HCT116 (cell line): ENCODE data around the gene GBGT1. TPM values are rescaled to one million over a fixed set of nuclear protein-coding genes. Genes with fewer than 3 reads are reported as not detected.
A peak's percentile ranks its signal among the peaks of the same experiment; 100 is the strongest.

Experiments used
- ATAC-seq: fragments of 200-7000 bp; cut with Tn5 transposase; 2 replicates; pipeline ENCODE4 v1.9.1; 2020; ENCODE audit warnings: mild to moderate bottlenecking, moderate library complexity
- BruUV-seq: library from RNA; stranded (reverse); fragments of 400-500 nt; replicated peaks from 2 replicates; lab custom pipeline; 2021; lab: Mats Ljungman, UMichigan
- CTCF ChIA-PET: fragments of 300-600 bp; sonication (Branson Sonifier 250); formaldehyde crosslinking; loops from one replicate; lab custom pipeline; 2021; ENCODE audit warnings: antibody characterized with exemption; lab: Charles Lee
- POLR2A ChIA-PET: fragments of 300-600, 350-600 bp; sonication (Branson Sonifier 250); formaldehyde crosslinking; loops from one replicate; lab custom pipeline; 2021; ENCODE audit warnings: antibody characterized with exemption; lab: Charles Lee
- RAD21 ChIA-PET, 2 experiments: fragments of 300-600 bp; sonication (Branson Sonifier 250); formaldehyde crosslinking; loops; one replicate each; lab custom pipeline; 2023; ENCODE audit warnings: low total read pairs in 2 of 2; ENCODE audit not compliant: uncharacterized antibody in 2 of 2, unreplicated experiment in 2 of 2, low non-redundant PET in 1 of 2; lab: Charles Lee
- DNase-seq: peaks from one replicate; pipeline ENCODE4 v3.0.0-alpha.2; 2010; ENCODE audit warnings: low read depth, low spot score
- H2AFZ ChIP-seq: fragments of 200-600 bp; shearing (Covaris generic), sonication (generic); 2 replicates; pipeline ENCODE4 v1.6.1; 2017; ENCODE audit warnings: low read depth, mixed run types, mixed read lengths, antibody characterized with exemption, low read length; ENCODE audit not compliant: poor library complexity, severe bottlenecking
- H3K27ac ChIP-seq: 2 replicates; pipeline ENCODE4 v1.5.1; 2012; ENCODE audit warnings: low read depth, low read length
- H3K27me3 ChIP-seq: fragments of 200-600 bp; sonication (generic); 2 replicates; pipeline ENCODE4 v1.6.1; 2016; ENCODE audit warnings: mixed run types, low read length, mixed read lengths; ENCODE audit not compliant: insufficient read depth
- H3K36me3 ChIP-seq, 2 experiments: fragments of 200-500 bp in 1 of 2; fragments of 200-600 bp in 1 of 2; sonication (Bioruptor generic) in 1 of 2; sonication (generic) in 1 of 2; 2 replicates each; pipeline versions ENCODE4 v1.5.1 to v1.6.1; 2014 to 2016; ENCODE audit warnings: low read length in 2 of 2, inconsistent platforms in 1 of 2, mixed read lengths in 1 of 2, mixed run types in 1 of 2; ENCODE audit not compliant: insufficient read depth in 2 of 2, control insufficient read depth in 1 of 2
- H3K4me1 ChIP-seq, 2 experiments: fragments of 200-600 bp in 1 of 2; sonication (generic) in 1 of 2; 2 replicates each; pipeline versions ENCODE4 v1.5.1 to v1.6.1; 2012 to 2017; ENCODE audit warnings: low read length in 2 of 2, inconsistent platforms in 1 of 2, mild to moderate bottlenecking in 1 of 2, mixed read lengths in 1 of 2, mixed run types in 1 of 2, moderate library complexity in 1 of 2; ENCODE audit not compliant: insufficient read depth in 2 of 2, control insufficient read depth in 1 of 2
- H3K4me2 ChIP-seq: fragments of 200-600 bp; sonication (generic); 2 replicates; pipeline ENCODE4 v1.6.1; 2017; ENCODE audit warnings: mixed run types, low read length, mixed read lengths
- H3K4me3 ChIP-seq, 2 experiments: fragments of 200-600 bp in 1 of 2; sonication (generic) in 1 of 2; replicated peaks in 1 of 2; 2 replicates each; pipeline ENCODE4 v1.5.1; 2011 to 2016; ENCODE audit warnings: low read length in 2 of 2, control low read depth in 1 of 2, low read depth in 1 of 2, mild to moderate bottlenecking in 1 of 2, mixed read lengths in 1 of 2, mixed run types in 1 of 2
- H3K79me2 ChIP-seq: fragments of 200-600 bp; sonication (generic); 2 replicates; pipeline ENCODE4 v1.6.1; 2017; ENCODE audit warnings: mild to moderate bottlenecking, mixed run types, low read length, moderate library complexity, mixed read lengths; ENCODE audit not compliant: insufficient read depth
- H3K9ac ChIP-seq: fragments of 200-600 bp; sonication (generic); 2 replicates; pipeline ENCODE4 v1.6.1; 2016; ENCODE audit warnings: low read length, mixed read lengths
- H3K9me2 ChIP-seq: fragments of 200-600 bp; sonication (generic), shearing (Covaris generic); 2 replicates; pipeline ENCODE4 v1.6.1; 2017; ENCODE audit warnings: mixed run types, mild to moderate bottlenecking, moderate library complexity; ENCODE audit not compliant: insufficient read depth
- H3K9me3 ChIP-seq, 2 experiments: fragments of 200-500 bp in 1 of 2; fragments of 200-600 bp in 1 of 2; sonication (Bioruptor generic) in 1 of 2; sonication (generic) in 1 of 2; 2 replicates each; pipeline ENCODE4 v1.6.1; 2014 to 2017; ENCODE audit warnings: low read length in 2 of 2, mixed read lengths in 2 of 2, inconsistent platforms in 1 of 2, low read depth in 1 of 2, mild to moderate bottlenecking in 1 of 2, mixed run types in 1 of 2, moderate library complexity in 1 of 2; ENCODE audit not compliant: control insufficient read depth in 1 of 2, insufficient read depth in 1 of 2
- H4K20me1 ChIP-seq: fragments of 200-600 bp; sonication (generic), shearing (Covaris generic); 2 replicates; pipeline ENCODE4 v1.6.1; 2017; ENCODE audit warnings: mixed run types, mild to moderate bottlenecking, moderate library complexity; ENCODE audit not compliant: insufficient read depth
- CBX3 ChIP-seq: IDR thresholded peaks from 2 replicates; pipeline ENCODE4 v1.6.1; 2012; ENCODE audit warnings: low read depth
- CTCF ChIP-seq, 3 experiments: fragments of 200-600 bp in 1 of 3; sonication (generic) in 1 of 3; IDR thresholded peaks in 2 of 3; conservative IDR thresholded peaks in 1 of 3; 2 replicates each; pipeline ENCODE4 v1.5.1; 2012 to 2017; ENCODE audit warnings: low read depth in 2 of 3, low read length in 2 of 3, antibody characterized with exemption in 1 of 3, borderline replicate concordance in 1 of 3, control low read depth in 1 of 3, mild to moderate bottlenecking in 1 of 3, mixed read lengths in 1 of 3, mixed run types in 1 of 3, moderate library complexity in 1 of 3; ENCODE audit not compliant: insufficient read depth in 1 of 3
- EGR1 ChIP-seq: IDR thresholded peaks from 2 replicates; pipeline ENCODE4 v1.6.1; 2012; ENCODE audit warnings: low read depth
- ELF1 ChIP-seq: IDR thresholded peaks from 2 replicates; pipeline ENCODE4 v1.6.1; 2012; ENCODE audit warnings: low read depth, borderline replicate concordance
- EZH2phosphoT487 ChIP-seq: fragments of 200-600 bp; IDR thresholded peaks from 2 replicates; pipeline ENCODE4 v1.6.1; 2018; ENCODE audit warnings: antibody characterized with exemption, borderline replicate concordance
- FOSL1 ChIP-seq: IDR thresholded peaks from 2 replicates; pipeline ENCODE4 v1.6.1; 2012; ENCODE audit warnings: low read depth
- JUND ChIP-seq: IDR thresholded peaks from 2 replicates; pipeline ENCODE4 v1.6.1; 2012
- MAX ChIP-seq: IDR thresholded peaks from 2 replicates; pipeline ENCODE4 v1.6.1; 2012
- POLR2A ChIP-seq: IDR thresholded peaks from 2 replicates; pipeline ENCODE4 v1.7.0; 2011; ENCODE audit warnings: borderline replicate concordance; ENCODE audit not compliant: insufficient read depth, insufficient read length; ENCODE audit errors: extremely low read depth
- POLR2AphosphoS5 ChIP-seq: IDR thresholded peaks from 2 replicates; pipeline ENCODE4 v1.6.1; 2011; ENCODE audit warnings: mild to moderate bottlenecking, low read depth, low read length, moderate library complexity
- RAD21 ChIP-seq: IDR thresholded peaks from 2 replicates; pipeline ENCODE4 v1.6.1; 2012; ENCODE audit warnings: low read depth, mild to moderate bottlenecking
- REST ChIP-seq: IDR thresholded peaks from 2 replicates; pipeline ENCODE4 v1.6.1; 2012; ENCODE audit warnings: low read depth
- SIN3A ChIP-seq: IDR thresholded peaks from 2 replicates; pipeline ENCODE4 v1.6.1; 2012; ENCODE audit warnings: low read depth
- SRF ChIP-seq: IDR thresholded peaks from 2 replicates; pipeline ENCODE4 v1.6.1; 2012; ENCODE audit warnings: low read depth
- TCF7L2 ChIP-seq: IDR thresholded peaks from 2 replicates; pipeline ENCODE4 v1.7.0; 2011; ENCODE audit warnings: borderline replicate concordance, inconsistent platforms; ENCODE audit not compliant: insufficient read depth, insufficient read length; ENCODE audit errors: extremely low read depth
- ZBTB33 ChIP-seq: IDR thresholded peaks from 2 replicates; pipeline ENCODE4 v1.6.1; 2011; ENCODE audit warnings: mild to moderate bottlenecking, low read length, moderate library complexity; ENCODE audit not compliant: insufficient replicate concordance; ENCODE audit errors: extremely low read depth
- ZFX ChIP-seq: fragments of 450-650 bp; IDR thresholded peaks from 2 replicates; pipeline ENCODE4 v1.6.1; 2017
- intact Hi-C: fragments of 100-400 bp; cut with micrococcal nuclease; formaldehyde crosslinking; loops from 2 replicates; pipeline ENCODE4 v1.10.0; 2022
- total RNA-seq: library from RNA; stranded (reverse); gene quantifications from one replicate; pipeline ENCODE4 v1.2.1, GENCODE V29; 2021; ENCODE audit not compliant: unreplicated experiment

GBGT1 gene
- total RNA-seq, 1 experiment from 2014 or later, result 0.34 TPM

- peak overlapping the region; percentile 97 for H3K4me2 ChIP-seq
- TF ChIP-seq POLR2A (no peak), EZH2phosphoT487 (no peak), SIN3A (no peak), CTCF (IDR thresholded peaks at IDR 0.05 in 2 of 3, conservative IDR thresholded peaks at IDR 0.05 in 1 of 3; ENCODE audit: borderline replicate concordance in 1 of 3, insufficient read depth in 1 of 3, low read depth in 2 of 3, low read length in 2 of 3) (no peak), POLR2AphosphoS5 (no peak), REST (no peak), CBX3 (no peak), MAX (no peak), FOSL1 (no peak), ZBTB33 (no peak), TCF7L2 (no peak), EGR1 (no peak), ELF1 (no peak), ZFX (no peak), SRF (no peak), RAD21 (no peak), JUND (no peak)
- TF ChIP-seq, all 23 proteins: peak for 0
- TSS peak; percentile 65 for BruUV-seq
- H3K36me3 ChIP-seq, result no peaks in the 10 kb centered on the region
- DNase-seq, result no peak
- no peaks in the 10 kb centered on the region for H3K9me3 ChIP-seq
- no peaks in the 10 kb centered on the region for H3K9me2 ChIP-seq
- H3K4me1 ChIP-seq, result peaks cover 8 to 41% of the 10 kb centered on the region in 2 experiments
- no peak; the same call in 1 of the 2 replicates for ATAC-seq
- H3K9ac ChIP-seq, result peak overlapping the region; percentile 85
- no peak overlapping the region for H2AFZ ChIP-seq
- intact Hi-C loops, result loop anchor here (2.0 kb wide), 1 partner anchor 29 kb away; no protein-coding TSS in a partner anchor
- H3K27me3 ChIP-seq, result no peaks in the 10 kb centered on the region
- H3K27ac ChIP-seq, result peak overlapping the region; percentile 79
- no peaks in the 10 kb centered on the region for H4K20me1 ChIP-seq
- ChIA-PET RAD21 (interaction anchor here in 1 of 2 experiments (1.2 kb wide), 1 partner anchor 29 kb away, joined by 3 read pairs; no protein-coding TSS in a partner anchor), CTCF (interaction anchor here (0.7 to 3.1 kb wide), 3 partner anchors 24 to 98 kb away, joined by 3 to 20 read pairs (median 3); no protein-coding TSS in a partner anchor), POLR2A (no interaction called here)
- peak overlapping the region; percentile 62 to 80 for H3K4me3 ChIP-seq
- peaks cover 36% of the 10 kb centered on the region for H3K79me2 ChIP-seq
Measured at GRCh38 chr9:133119846-133120500, 43.7 kb downstream of the GBGT1 start.
